MM.1S (cell line): ENCODE data around the gene FOXP1.

ENCODE experiments used
- EZH2phosphoT487 ChIP-seq: fragments of 300-600 bp; sonication (generic); IDR thresholded peaks from 2 replicates; pipeline ENCODE4 v1.6.1; 2018; ENCODE audit warnings: antibody characterized with exemption, low read length
- TF ChIP-seq, protein P1 (sequence below): fragments of 300-600 bp; sonication (generic); IDR thresholded peaks from 2 replicates; pipeline ENCODE4 v1.5.1; 2016; ENCODE audit warnings: antibody characterized with exemption, low read length, mixed read lengths

DNA sequence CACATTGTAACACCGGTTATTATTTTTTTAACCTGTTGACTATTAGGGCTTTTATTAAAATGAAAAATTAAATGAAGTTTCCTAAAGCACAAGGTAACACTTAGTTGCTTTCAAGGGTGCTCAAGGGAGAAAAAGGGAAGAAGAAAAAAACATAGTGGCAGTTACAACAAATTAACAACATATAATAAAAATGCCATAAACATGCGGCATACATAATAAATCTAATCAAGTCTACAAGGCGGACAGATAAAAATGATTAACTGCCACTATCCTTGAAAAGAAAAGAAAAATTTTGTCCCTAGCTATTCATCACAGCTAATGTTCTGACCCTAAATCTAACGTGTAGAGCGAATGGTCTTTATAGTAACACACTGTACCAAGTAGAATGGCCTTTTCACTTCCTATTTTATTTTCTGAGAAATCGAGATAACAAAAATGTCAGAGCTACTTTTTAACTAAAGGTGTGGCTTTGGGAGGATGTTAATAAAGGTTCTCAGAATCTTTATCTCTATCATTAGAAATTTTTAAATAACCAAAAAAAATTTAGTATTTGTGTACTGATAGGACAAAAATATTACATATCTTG lies 194.9 kb downstream of the FOXP1 start:
- no peak for TF ChIP-seq EZH2phosphoT487
- TF ChIP-seq, protein P1, sequence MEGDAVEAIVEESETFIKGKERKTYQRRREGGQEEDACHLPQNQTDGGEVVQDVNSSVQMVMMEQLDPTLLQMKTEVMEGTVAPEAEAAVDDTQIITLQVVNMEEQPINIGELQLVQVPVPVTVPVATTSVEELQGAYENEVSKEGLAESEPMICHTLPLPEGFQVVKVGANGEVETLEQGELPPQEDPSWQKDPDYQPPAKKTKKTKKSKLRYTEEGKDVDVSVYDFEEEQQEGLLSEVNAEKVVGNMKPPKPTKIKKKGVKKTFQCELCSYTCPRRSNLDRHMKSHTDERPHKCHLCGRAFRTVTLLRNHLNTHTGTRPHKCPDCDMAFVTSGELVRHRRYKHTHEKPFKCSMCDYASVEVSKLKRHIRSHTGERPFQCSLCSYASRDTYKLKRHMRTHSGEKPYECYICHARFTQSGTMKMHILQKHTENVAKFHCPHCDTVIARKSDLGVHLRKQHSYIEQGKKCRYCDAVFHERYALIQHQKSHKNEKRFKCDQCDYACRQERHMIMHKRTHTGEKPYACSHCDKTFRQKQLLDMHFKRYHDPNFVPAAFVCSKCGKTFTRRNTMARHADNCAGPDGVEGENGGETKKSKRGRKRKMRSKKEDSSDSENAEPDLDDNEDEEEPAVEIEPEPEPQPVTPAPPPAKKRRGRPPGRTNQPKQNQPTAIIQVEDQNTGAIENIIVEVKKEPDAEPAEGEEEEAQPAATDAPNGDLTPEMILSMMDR: no peak
